DND-41 (cell line): ENCODE measurements around the gene RBP7.

Experiments
- ATAC-seq: fragments of 200-7000 bp; cut with Tn5 transposase; 3 replicates; pipeline ENCODE4 v1.9.1; 2021; ENCODE audit warnings: low read depth; ENCODE audit not compliant: insufficient read depth
- DNase-seq: peaks from one replicate; pipeline ENCODE4 v3.0.0-alpha.2; 2020
- H2AFZ ChIP-seq: 2 replicates; pipeline ENCODE4 v1.6.0; 2012; ENCODE audit warnings: low read depth, low read length
- H3K27ac ChIP-seq: 2 replicates; pipeline ENCODE4 v1.5.1; 2012; ENCODE audit warnings: low read length, inconsistent platforms
- H3K27me3 ChIP-seq: fragments of 200-600 bp; sonication (generic); 2 replicates; pipeline ENCODE4 v1.6.0; 2012; ENCODE audit warnings: low read length, mild to moderate bottlenecking, inconsistent platforms; ENCODE audit not compliant: insufficient read depth, poor library complexity
- H3K36me3 ChIP-seq: 2 replicates; pipeline ENCODE4 v1.5.1; 2012; ENCODE audit warnings: low read length, inconsistent platforms; ENCODE audit not compliant: insufficient read depth
- H3K4me1 ChIP-seq: 2 replicates; pipeline ENCODE4 v1.5.1; 2012; ENCODE audit warnings: mild to moderate bottlenecking, low read length; ENCODE audit not compliant: insufficient read depth
- H3K4me2 ChIP-seq: 2 replicates; pipeline ENCODE4 v1.6.0; 2012; ENCODE audit warnings: mild to moderate bottlenecking, moderate library complexity, low read length, inconsistent platforms; ENCODE audit not compliant: insufficient read depth
- H3K4me3 ChIP-seq, 2 experiments: fragments of 200-600 bp in 1 of 2; shearing (Covaris generic) in 1 of 2; 2 replicates each; pipeline ENCODE4 v1.5.1; 2012 to 2016; ENCODE audit warnings: inconsistent platforms in 2 of 2, low read length in 2 of 2, mild to moderate bottlenecking in 2 of 2, low read depth in 1 of 2, moderate library complexity in 1 of 2
- H3K79me2 ChIP-seq: 2 replicates; pipeline ENCODE4 v1.6.0; 2012; ENCODE audit warnings: low read length, inconsistent platforms; ENCODE audit not compliant: insufficient read depth
- H3K9ac ChIP-seq: 2 replicates; pipeline ENCODE4 v1.6.0; 2012; ENCODE audit warnings: low read depth, mild to moderate bottlenecking, inconsistent platforms, low read length, moderate library complexity
- H3K9me3 ChIP-seq: 2 replicates; pipeline ENCODE4 v1.5.1; 2012; ENCODE audit warnings: low read length, moderate library complexity, mild to moderate bottlenecking, inconsistent platforms; ENCODE audit not compliant: insufficient read depth, severe bottlenecking
- H4K20me1 ChIP-seq: 2 replicates; pipeline ENCODE4 v1.6.0; 2012; ENCODE audit warnings: low read length; ENCODE audit not compliant: insufficient read depth
- CTCF ChIP-seq: IDR thresholded peaks from 2 replicates; pipeline ENCODE4 v1.5.1; 2012; ENCODE audit warnings: borderline replicate concordance, low read length, moderate library complexity, mild to moderate bottlenecking; ENCODE audit not compliant: poor library complexity, severe bottlenecking; ENCODE audit errors: extremely low read depth
- EZH2 ChIP-seq: IDR thresholded peaks from 3 replicates; pipeline ENCODE4 v1.6.1; 2012; ENCODE audit warnings: borderline replicate concordance, low read depth, mild to moderate bottlenecking, moderate library complexity, low read length, inconsistent platforms; ENCODE audit not compliant: severe bottlenecking

RBP7 gene

GRCh38 chr1:10048601-10049000 is 51.6 kb downstream of the RBP7 start:
- peaks cover 13% of the 10 kb centered on the region for H3K36me3 ChIP-seq
- peaks cover 19% of the 10 kb centered on the region; the same call in 1 of the 2 replicates for H4K20me1 ChIP-seq
- no peak overlapping the region for H3K4me3 ChIP-seq
- H3K4me2 ChIP-seq, result no peak overlapping the region
- H3K9ac ChIP-seq, result no peak overlapping the region
- TF ChIP-seq EZH2 (no peak), CTCF (no peak)
- DNase-seq (no peak), ATAC-seq (no peak)
- H3K79me2 ChIP-seq, result peaks cover 89% of the 10 kb centered on the region
- H2AFZ ChIP-seq, result no peak overlapping the region
- no peaks in the 10 kb centered on the region for H3K9me3 ChIP-seq
- H3K27me3 ChIP-seq, result no peaks in the 10 kb centered on the region
- H3K27ac ChIP-seq, result no peak overlapping the region
- H3K4me1 ChIP-seq, result no peaks in the 10 kb centered on the region

GRCh38 chr1:10050611-10051010 is 53.6 kb downstream of the RBP7 start:
- Histone ChIP-seq H3K79me2 (peaks cover 84% of the 10 kb centered on the region), H3K27me3 (no peaks in the 10 kb centered on the region)
- ATAC-seq, result no peak

GRCh38 chr1:10051656-10052055 is 54.6 kb downstream of the RBP7 start:
- no peaks in the 10 kb centered on the region for H3K4me1 ChIP-seq
- TF ChIP-seq CTCF (no peak), EZH2 (no peak)
- H4K20me1 ChIP-seq, result peaks cover 11% of the 10 kb centered on the region; the same call in 1 of the 2 replicates
- H3K27ac ChIP-seq, result no peak overlapping the region
- no peak for ATAC-seq
- H3K27me3 ChIP-seq, result no peaks in the 10 kb centered on the region
- H3K9ac ChIP-seq, result no peak overlapping the region
- H3K4me2 ChIP-seq, result no peak overlapping the region
- no peak overlapping the region for H2AFZ ChIP-seq
- peaks cover 10% of the 10 kb centered on the region for H3K36me3 ChIP-seq
- no peak overlapping the region for H3K4me3 ChIP-seq
- no peaks in the 10 kb centered on the region for H3K9me3 ChIP-seq
- no peak for DNase-seq
- peaks cover 81% of the 10 kb centered on the region for H3K79me2 ChIP-seq

More at GRCh38 chr1:10050611-10051010, 53.6 kb downstream of the RBP7 start:
- Histone ChIP-seq H3K9ac (no peak overlapping the region), H3K36me3 (peaks cover 10% of the 10 kb centered on the region), H3K4me3 (no peak overlapping the region), H3K4me2 (no peak overlapping the region), H3K9me3 (no peaks in the 10 kb centered on the region), H4K20me1 (peaks cover 12% of the 10 kb centered on the region; the same call in 1 of the 2 replicates), H2AFZ (no peak overlapping the region), H3K27ac (no peak overlapping the region), H3K4me1 (no peaks in the 10 kb centered on the region)
- DNase-seq, result no peak
- no peak for TF ChIP-seq EZH2
- no peak for TF ChIP-seq CTCF

- no peaks in the 10 kb centered on the region for H3K4me1 ChIP-seq
- peaks cover 10% of the 10 kb centered on the region for H3K36me3 ChIP-seq
- ATAC-seq, result no peak
Observed at GRCh38 chr1:10052347-10052746, 55.3 kb downstream of the RBP7 start.

More at GRCh38 chr1:10052347-10052746, 55.3 kb downstream of the RBP7 start:
- Histone ChIP-seq H3K4me2 (no peak overlapping the region), H3K9ac (no peak overlapping the region), H3K27ac (no peak overlapping the region), H3K79me2 (peaks cover 78% of the 10 kb centered on the region), H4K20me1 (peaks cover 11% of the 10 kb centered on the region; the same call in 1 of the 2 replicates), H3K9me3 (no peaks in the 10 kb centered on the region), H2AFZ (no peak overlapping the region), H3K27me3 (no peaks in the 10 kb centered on the region), H3K4me3 (no peak overlapping the region)
- DNase-seq, result no peak
- no peak for TF ChIP-seq CTCF
- no peak for TF ChIP-seq EZH2
